22Rv1 (cell line): ENCODE data around the gene ZFX.

Experiments
- ZFX ChIP-seq: fragments of 450-650 bp; IDR thresholded peaks from 2 replicates; pipeline ENCODE4 v1.6.1; 2017; ENCODE audit warnings: antibody characterized with exemption, borderline replicate concordance
- TF ChIP-seq, protein P1 (sequence below): fragments of 450-650 bp; IDR thresholded peaks from 2 replicates; pipeline ENCODE4 v1.5.1; 2017; ENCODE audit warnings: mild to moderate bottlenecking

DNA sequence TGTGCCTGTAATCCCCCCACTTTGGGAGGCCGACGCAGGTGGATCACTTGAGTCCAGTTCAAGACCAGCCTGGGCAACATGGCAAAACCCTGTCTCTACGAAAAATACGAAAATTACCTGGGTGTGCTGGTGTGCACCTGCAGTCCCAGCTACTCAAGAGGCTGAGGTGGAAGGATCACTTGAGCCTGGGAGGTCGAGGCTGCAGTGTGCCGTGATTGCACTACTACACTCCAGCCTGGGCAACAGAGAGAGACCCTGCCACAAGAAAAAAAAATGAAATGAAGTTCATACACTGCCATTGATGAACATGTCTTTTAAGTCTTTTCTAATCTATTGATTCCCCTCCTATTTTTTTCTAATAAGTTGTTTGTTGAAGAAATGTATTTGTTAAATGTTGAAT lies 5.0 kb upstream of the ZFX start:
- TF ChIP-seq, protein P1, sequence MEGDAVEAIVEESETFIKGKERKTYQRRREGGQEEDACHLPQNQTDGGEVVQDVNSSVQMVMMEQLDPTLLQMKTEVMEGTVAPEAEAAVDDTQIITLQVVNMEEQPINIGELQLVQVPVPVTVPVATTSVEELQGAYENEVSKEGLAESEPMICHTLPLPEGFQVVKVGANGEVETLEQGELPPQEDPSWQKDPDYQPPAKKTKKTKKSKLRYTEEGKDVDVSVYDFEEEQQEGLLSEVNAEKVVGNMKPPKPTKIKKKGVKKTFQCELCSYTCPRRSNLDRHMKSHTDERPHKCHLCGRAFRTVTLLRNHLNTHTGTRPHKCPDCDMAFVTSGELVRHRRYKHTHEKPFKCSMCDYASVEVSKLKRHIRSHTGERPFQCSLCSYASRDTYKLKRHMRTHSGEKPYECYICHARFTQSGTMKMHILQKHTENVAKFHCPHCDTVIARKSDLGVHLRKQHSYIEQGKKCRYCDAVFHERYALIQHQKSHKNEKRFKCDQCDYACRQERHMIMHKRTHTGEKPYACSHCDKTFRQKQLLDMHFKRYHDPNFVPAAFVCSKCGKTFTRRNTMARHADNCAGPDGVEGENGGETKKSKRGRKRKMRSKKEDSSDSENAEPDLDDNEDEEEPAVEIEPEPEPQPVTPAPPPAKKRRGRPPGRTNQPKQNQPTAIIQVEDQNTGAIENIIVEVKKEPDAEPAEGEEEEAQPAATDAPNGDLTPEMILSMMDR = no peak
- TF ChIP-seq ZFX = no peak
